HPDE6-E6E7 (cell line): ENCODE data around the gene CHRM4.

Experiments
- DNase-seq: peaks from one replicate; pipeline ENCODE4 v3.0.0; 2011; ENCODE audit warnings: missing footprints; ENCODE audit errors: extremely low spot score

The CHRM4 gene

DNA sequence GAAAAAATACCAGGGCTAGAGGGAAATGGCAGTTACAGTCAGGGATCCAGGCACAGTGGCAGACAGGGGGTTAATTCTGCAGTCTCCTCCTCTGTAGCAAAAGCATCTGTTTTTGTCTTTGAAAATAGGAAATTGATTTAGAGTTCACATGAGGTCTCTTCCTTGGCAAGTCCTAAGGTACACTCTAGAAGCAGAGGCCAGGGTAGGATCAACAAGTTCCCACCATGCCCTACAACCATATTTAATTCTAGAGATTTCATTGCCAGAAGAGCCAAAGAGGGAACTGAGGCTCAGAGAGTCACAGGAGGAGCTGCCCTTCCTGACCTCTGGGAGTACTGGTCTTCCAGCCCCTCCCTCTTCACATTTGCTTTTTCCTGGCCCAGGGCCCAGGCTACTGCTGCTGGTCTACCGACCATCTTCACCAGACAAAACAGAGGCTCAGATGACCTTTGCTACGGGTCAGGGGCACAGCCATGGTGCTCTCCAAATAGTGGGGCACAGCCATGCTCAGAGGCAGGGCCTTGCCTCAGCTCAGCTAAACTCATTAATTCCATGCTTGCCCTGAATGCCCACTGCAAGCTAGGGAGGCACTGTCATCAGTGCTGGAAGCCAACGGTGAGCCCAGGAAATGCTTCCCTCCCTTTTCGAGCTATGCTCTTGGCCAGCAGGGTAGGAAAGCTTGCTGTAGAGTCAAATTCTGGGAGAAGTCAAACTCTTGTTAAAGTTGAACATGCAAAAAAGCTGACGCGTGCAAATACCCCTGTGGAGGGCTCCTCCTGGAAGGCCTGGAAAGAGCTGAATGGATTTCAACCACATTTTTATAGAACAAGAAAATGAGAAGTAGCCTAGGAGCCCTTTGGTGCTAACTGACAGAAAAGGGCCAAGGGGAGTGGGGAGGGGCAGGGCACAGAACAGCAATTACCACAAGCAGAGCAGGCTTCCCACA, 11.7 kb upstream of the CHRM4 start:
- no peak for DNase-seq

DNA sequence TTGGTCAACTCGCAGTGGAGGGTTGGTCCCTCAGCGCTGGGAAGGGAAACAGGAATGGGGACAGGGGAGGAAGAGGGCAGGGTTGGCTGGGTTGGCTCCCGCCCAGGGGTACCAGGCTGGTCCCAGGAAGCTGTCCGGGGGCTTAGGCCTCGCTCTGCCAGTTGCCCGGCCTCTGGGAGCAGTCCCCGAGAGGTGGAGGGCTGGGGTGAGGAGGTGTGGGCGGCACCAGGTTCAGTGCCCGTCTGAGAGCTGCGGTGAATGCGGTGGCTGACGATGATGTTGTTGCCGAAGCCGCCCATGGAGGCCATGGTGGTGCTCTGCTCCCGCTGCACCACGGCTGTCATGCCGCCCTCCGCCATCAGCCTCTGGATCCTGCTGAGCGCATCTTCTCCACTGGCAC, 6.0 kb upstream of the CHRM4 start:
- DNase-seq: no peak

DNA sequence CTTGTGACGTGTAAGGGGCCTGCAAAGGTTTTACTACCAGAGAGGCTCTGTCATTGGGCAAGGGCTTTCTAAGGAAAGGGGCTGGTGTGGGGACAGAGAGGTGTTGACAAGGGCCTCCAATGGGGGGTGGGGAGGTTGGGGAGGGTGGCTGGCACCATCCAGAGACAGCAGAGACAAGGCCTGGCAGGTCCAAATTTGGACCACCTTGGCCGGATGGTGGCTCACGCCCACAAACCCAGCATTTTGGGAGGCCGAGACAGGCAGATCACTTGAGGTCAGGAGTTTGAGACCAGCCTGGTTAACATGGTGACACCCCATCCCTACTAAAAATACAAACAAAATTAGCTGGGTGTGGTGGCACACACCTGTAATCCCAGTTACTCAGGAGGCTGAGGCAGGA, 2.2 kb upstream of the CHRM4 start:
- no peak for DNase-seq

DNA sequence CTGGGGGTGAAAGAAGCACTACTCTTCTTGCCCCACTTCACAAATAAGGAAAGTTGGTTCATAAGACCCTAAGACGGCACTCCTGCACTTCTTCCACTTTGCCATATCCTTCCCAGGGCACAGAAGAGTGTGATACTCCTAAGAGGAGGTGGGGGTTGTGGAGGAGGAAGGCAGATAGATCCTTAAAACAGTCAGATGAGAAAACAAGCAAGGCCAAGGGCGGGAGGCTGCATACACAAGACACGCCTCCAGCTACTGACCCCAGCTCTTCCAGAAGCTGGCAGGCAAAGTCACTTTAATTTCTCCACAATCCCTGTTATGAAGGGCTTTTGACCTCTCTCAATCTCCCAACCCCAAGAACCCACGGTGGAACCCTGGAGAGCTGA, 1.6 kb upstream of the CHRM4 start:
- no peak for DNase-seq

DNA sequence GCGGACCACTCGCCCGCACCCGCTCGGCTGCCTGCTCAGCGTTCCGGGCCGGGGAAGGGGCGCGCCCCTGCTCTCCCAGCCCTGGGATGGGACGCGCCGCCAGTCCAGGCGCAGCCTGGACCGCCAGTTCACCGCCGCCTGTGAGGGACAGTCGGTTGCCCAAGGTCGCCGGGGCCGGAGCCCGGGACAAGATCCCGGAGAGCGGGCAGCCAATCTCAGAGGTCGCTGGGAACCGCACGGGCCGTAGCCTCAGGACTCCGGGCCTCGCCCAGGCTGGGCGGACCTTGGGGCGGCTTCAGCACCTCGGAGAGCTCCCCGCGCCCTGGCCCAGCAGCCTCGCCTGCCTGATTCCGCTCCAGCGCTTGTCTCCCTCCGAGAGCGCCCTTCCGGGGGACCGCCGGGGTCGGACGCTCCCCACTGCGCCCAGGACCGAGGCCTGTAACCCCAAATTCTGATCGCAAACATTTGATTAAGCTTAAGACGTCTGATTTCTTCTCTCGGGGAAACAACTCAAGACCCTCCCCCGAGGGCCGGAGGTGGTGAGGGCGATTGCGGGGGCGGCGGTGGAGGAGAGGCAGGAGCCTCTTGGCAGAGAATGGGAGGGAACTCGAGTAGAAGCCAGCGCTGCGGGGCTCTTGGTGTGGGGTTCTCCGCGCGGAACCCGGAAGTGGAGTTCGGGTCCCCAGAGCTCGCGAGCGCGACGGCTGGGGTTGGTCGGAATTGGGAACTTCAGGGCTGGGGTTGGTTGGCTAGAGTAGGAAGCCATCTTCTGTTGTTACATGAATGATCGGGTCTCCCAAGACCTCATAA, 1.1 kb upstream of the CHRM4 start:
- DNase-seq: peak; percentile 85

DNA sequence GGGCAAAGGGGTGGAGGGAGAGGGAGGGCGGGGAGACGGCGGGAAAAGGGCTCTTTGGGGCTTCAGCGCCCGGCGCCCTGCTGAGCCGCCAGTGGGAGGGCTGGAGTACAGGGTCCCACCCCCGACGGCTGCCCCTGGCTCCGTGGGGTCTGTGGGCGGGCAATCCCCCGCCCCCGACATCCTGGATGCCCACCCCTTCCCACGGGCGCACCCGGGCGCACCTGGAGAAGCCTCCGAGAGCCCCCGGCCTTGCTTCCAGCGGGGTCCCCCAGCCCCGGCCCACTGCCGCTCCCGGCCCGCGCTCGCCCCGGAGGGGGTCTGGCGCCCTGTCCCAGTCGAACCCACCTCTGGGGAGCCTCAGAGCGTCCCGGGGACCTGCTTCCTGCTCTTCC, 394 bp downstream of the CHRM4 start:
- DNase-seq: no peak

DNA sequence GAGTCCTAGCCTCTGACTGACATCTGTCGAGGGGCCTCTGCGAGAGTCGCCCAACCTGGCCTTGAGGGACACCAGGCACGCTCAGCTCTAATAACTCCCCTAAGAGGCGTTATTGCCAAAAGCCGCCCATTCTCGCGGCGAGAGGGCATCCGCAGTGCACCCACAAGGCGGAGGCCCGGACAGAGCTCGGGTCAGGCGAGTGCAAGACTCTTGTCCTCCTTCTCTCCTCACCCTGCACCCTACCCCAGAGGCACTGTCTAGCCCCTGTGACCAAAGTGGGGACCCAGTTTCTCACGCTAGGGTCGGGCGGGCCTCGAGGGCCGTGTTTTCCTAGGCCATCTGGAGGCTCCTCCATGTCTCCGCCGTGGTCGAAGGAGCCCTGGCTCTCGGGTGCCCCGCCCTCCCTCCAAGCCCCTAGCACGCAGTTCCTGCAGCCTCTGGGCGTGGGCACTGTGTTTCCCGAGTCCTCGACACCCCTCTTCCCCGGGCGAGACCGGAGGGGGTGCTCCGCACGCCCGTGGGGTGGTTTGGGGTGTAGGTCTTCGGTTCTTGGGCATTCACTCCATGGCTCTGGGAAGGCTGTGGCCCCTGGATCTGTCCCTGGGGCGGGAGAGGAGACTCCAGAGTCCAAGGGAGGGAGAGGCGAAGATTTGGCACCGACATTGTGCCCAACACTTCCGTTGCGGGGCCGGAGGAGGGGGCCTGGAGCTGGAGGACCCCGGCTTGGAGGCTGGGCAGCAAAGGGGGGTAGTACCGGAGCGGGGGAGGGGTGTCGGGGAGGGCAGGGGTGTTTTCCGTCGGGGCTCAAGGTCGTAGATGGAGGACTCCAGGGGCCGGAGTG, 1.0 kb downstream of the CHRM4 start:
- no peak for DNase-seq

DNA sequence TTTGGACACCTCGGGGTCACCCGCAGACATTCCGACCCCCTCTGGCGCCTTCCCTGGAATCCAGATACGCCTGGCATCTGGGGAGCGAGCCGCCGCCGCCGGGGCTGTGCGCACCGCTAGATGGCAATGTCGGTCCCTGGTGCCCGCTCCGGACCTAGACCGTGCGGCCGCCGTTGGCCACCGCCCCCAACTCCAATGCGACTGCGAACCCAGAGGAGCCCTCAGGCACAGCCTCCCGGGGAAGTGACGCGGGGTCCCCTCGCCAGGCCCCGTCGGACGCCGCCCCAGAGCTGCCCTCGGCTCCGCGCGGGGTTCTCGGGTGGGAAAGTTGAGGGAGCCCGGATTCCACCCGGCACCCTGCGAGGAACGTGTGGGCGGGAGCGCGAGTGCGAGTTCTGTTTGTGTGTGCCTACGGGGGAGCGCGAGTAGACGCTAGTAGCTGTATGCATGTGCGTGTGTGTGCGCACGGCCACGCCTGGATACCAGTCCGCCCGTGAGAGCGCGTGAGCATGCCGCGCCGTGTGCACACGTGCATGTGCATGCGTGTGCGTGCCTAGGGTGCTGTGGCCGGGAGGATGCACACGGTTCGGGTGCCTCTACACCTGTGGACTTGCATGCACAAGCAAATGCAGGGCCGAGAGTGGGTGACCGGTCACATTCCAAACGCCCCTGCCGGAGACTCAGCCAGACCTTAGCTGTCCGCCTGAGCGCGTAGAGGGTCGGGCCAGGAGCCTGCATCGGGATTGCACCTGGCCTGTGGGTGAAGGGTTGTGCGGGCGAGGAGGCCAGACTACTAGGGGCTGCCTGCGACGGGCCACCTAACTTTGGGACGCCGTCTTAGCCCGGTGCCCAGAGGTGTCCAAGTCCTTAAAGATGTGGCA, 1.9 kb downstream of the CHRM4 start:
- no peak for DNase-seq

DNA sequence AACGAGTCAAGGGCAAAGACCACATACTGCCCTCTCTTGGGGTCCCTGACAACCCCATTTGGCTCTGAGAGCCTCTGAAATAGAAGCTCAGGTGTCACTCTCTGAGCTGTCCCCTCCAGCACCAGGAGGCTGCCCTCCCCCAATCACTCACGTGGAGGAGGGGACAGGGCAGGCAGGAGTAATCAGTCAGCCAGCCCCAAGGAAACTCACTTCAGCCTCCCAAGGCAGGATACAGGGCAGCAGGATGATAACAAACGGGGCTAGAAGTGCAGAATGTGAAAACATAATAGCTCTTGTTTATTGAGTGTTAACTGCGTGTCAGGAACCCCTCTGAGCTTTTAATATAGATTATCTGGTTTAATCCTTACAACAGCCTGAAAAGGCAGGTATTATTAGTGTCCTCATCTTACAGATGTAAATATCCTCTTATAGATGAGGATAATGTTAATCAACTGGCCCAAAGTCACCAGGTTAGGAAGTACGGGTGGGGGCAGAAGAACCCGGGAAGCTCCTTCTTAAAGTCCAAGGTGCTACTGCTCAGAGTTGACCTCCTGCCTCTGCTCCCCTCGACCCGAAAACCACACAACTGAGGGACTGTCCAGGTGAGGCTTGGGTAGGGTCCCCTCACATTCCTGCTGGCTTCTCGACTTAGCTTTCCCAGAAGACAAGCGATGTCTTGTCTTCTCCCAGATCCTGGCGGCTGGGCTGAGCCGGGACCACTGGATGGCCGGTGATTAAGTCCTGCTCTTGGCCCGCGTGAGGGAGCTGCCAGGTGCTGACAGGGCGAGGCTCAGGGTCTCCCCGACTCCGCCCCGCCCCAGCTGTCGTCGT, 2.7 kb downstream of the CHRM4 start:
- DNase-seq: no peak

DNA sequence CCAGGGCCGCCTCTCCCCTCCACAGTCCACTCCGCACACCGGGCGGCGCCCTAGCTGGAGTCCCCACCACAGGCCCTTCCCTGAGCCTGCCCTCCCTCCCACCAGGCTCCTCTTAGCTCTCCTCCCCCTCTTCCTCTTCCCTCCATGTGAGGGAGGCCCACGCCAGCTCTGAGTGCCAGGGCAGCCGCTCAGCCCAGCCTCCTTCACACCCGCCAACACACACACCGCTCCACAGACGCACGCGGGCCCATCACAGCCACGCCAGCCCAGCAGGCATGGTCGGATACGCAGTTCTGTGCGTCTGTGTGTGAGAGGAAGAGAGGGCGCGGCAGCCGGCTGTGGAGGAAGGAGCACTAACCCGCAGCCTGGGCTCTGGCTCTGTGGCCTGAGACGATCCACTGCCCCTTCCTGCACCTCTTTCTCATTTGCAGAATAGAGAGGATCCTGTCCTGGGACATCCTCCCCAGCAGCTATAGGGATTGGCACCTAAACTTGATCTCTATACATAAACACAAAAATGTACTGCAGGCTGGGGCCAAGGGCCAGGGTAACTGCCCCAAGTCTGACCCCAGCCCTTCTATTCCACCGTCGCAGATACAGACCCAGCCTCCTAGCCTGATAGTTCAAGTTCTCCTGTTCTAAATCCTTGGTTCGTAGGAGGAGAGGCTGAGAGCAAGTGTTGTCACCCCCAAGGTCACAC, 3.5 kb downstream of the CHRM4 start:
- DNase-seq: no peak

DNA sequence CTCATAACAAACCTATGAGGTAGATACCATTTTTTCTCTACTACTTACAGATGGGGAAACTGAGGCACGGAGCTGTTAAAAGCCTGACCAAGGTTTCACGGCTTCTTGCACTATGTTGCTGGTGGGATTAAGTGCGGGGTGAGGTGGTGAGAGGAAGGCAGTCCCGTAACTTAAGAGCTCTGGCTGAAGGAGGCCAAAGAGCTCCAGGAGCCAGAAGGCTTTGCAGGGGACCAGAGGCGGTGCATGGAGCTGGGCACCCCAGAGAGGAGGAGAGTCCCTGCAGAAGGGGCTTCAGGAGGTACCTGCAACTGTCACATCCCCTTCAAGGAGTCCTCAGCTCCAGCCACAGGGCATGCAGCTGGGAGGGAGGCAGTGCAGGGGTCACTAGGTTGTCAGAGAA, 4.1 kb downstream of the CHRM4 start:
- DNase-seq: no peak

DNA sequence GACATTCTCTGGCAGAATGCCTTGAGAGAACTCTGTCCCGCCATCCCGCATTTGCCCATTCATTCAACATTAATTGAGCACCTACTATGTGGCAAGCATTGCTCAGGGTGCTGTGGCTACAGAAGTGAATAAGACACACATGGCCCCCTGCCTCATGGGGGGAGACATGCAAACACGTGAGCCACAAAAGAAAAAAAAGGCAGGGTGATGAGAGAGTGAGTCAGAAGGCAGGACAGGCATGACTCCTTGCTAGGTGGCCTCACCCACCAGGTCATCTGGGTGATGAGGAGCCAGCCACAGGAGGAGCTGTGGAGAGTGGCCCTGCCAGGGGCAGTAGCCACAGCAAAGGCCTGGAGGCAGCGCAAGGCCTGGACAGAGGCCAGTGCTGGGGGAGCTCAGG, 4.9 kb downstream of the CHRM4 start:
- no peak for DNase-seq

DNA sequence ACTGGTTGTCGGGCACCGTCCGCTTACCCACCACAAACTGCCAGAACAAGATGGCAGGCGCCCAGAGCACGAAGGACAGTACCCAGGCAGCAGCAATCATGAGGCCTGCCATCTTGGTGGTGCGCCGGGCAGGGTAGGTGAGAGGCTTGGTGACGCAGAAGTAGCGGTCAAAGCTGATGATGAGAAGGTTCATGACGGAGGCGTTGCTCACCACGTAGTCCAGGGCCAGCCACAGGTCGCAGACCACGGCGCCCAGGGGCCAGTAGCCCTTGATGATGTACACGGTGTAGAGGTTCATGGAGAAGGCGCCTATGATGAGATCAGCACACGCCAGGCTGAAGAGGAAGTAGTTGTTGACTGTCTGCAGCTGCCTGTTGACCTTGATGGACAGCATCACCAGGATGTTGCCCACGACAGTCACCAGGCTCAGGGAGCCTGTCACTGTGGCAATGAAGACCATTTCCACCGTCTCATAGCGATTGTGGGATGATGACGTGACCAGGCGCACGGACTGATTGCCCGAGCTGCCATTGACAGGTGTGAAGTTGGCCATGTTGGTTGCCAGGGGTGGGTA, 5.5 kb downstream of the CHRM4 start:
- DNase-seq: no peak

DNA sequence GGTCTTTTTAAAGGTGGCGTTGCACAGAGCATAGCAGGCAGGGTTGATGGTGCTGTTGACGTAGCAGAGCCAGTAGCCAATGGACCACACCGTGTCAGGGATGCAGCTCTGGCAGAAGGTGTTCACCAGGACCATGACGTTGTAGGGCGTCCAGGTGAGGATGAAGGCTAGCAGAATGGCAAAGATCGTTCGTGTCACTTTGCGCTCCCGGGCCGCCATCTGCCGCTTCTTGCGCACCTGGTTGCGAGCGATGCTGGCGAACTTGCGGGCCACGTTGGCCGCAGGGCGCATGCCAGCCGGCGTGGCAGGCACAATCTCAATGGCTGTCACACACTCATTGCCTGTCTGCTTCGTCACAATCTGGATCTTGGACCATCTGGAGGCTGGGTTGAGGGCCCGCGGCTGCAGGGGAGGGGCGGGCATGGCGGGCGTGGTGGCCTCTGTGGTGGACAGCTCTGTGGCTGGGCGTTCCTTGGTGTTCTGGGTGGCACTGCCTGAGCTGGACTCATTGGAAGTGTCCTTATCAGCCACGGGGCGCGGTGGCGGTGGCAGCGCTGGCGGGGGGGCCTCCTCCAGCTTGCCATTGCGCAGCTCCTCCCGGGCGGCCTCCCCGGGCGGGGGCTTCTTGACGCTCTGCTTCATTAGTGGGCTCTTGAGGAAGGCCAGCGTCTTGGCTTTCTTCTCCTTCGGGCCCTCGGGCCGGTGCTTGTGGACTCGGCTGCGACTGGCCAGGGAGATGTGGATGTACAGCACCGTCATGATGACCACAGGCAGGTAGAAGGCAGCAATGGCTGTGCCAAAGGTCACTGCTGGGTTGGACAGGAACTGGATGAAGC, 6.2 kb downstream of the CHRM4 start:
- no peak for DNase-seq

DNA sequence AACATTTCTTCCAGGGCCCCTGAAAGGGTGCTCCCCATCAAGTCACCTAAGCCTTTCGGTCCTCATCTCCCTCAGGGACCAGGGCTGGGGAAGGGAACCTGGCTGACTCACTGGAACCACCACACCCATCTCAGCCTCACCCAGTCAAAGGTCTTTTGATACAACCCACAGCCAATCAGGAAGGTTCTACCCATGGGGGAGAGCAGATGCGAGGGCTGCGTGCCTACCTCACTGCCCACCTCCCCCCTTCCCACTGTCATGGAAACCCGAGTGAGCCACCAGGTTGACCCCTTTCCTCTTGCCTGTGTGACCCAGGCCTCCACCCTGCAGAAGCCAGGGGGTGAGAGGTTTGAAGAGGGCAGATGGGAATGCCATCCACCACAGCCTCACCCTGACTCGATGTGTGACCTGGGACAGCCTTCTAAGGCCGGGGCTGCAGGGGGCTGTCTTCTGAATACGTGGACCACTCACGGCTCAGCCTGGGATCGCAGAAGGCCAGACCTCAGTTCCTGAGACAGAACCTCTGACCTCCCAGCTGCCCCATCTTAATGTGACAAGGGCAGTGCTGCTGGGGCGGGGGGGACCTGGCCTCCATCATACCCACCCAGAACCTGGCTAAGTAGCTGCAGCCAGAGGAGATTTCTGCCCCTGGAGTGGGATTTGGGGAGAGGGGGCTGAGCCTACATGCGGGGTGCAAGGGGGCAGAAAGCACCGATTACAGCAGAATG, 7.4 kb downstream of the CHRM4 start:
- DNase-seq: no peak

DNA sequence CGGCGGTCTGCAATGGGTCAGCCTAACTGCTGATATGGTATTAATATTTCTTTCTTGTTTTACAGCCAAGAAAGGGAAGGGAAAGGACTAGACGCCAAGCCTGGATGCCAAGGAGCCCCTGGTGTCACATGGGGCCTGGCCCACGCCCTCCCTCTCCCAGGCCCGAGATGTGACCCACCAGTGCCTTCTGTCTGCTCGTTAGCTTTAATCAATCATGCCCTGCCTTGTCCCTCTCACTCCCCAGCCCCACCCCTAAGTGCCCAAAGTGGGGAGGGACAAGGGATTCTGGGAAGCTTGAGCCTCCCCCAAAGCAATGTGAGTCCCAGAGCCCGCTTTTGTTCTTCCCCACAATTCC, 8.2 kb downstream of the CHRM4 start:
- no peak for DNase-seq

DNA sequence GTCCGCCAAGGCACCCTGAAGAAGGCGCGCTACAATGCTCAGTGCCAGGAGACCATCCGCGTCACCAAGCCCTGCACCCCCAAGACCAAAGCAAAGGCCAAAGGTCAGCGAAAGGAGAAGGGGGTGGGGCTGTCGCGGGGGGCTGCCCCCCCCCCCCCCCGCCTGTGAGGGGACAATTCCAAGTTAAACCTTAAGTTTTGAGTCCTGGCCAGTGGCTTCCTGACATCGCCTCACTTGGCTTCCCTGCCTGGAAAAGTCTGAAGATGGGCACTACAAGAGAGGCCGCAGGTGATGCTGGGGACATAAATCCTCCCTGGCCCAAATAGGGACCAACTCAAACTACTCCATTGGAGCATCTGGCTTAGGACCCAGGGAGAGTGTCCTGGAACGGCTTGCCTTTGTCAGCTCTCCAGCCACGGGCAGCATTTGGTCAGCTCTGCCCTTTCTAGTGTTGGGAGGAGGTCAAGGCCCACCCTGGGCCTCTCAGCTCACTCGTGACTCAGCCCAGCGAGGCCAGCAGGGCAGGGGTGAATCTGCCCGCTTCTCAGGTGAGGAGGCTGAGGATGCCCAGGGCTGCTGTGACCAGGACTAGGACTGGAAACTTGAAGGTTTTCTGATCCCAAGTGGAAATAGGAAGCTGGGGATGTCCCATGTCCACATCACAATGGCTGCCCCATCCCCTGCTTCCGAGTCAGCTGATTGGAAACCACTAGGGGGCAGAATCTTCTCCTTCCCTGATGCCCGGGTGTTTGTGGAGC, 8.8 kb downstream of the CHRM4 start:
- no peak for DNase-seq
